ENCODE measurements around the gene TMIE.

Gene TMIE, protein sequence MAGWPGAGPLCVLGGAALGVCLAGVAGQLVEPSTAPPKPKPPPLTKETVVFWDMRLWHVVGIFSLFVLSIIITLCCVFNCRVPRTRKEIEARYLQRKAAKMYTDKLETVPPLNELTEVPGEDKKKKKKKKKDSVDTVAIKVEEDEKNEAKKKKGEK

GRCh38 chr3:46701181-46701939 is at the start of gene TMIE:
TSS of gene TMIE (plus strand) at chr3:46701392. CDS start at chr3:46701488, 96 bp downstream.
- no peak for TF ChIP-seq CTCF (conservative IDR thresholded peaks at IDR 0.05; ENCODE audit: low read depth, low read length)
- no peak for DNase-seq (ENCODE audit: low read depth)
- H3K4me3 ChIP-seq (ENCODE audit: low read length) = peak within 1 kb of the TSS; percentile 25

- no peak overlapping the region for H3K4me3 ChIP-seq (ENCODE audit: low read length)
- no peak for DNase-seq (ENCODE audit: low read depth)
- no peak for TF ChIP-seq CTCF (conservative IDR thresholded peaks at IDR 0.05; ENCODE audit: low read depth, low read length)
Observed at GRCh38 chr3:46655271-46655670, 45.9 kb upstream of the TMIE start.

DNA sequence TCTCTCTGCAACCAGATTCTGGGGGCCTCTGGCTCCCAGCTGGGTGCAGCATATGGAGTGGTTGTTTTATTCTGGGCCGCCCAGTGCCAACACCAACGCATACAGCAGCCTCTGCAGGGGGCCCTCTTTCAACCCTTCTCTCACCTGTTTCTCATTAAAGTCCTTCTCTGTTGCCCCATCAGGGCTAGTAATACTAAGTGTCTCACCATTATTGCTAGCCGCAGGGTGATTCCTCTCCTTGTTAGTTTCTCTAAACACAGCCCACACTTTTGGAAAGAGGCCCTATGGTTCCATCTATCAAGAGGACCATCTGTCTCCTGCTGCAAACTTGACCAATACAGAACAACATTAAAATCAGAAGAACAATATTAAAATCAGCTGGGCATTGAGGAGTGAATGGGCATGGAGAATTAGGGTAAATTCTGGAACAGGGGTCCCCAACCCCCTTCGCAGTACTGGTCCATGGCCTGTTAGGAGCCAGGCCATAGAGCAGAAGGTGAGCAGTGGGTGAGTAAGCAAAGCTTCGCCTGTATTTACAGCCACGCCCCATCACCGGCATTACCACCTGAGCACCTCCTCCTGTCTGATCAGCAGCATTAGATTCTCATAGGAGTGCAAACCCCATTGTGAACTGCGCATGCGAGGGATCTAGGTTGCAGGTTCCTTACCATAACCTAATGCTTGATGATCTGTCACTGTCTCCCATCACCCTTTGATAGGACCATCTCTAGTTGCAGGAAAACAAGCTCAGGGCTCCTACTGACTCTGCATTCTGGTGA is 44.2 kb upstream of the TMIE start:
- no peak for TF ChIP-seq CTCF (conservative IDR thresholded peaks at IDR 0.05; ENCODE audit: low read depth, low read length)
- no peak overlapping the region for H3K4me3 ChIP-seq (ENCODE audit: low read length)
- DNase-seq (ENCODE audit: low read depth) = no peak

DNA sequence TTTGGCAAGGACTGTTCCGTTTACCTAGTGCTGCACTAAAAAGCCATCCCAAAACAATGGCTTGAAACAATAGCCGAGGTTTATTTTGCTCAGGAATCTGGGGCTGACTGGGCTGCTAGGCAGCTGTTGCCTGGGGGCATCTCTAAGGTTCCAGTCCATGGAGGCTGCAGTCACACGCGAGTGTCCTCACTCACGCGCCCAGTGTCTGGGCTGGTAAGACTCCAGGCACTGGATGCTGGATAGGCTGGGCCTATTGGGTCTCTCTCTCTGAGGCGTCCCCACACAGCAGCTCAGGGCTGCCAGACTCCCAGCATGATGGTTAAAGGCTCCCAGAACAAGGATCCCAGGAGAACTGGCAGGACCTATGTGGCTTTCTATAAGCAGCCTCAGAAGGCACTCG is 41.9 kb upstream of the TMIE start:
- H3K4me3 ChIP-seq (ENCODE audit: low read length) = no peak overlapping the region
- no peak for TF ChIP-seq CTCF (conservative IDR thresholded peaks at IDR 0.05; ENCODE audit: low read depth, low read length)
- no peak for DNase-seq (ENCODE audit: low read depth)

GRCh38 chr3:46660003-46660402 is 41.2 kb upstream of the TMIE start:
- no peak for TF ChIP-seq CTCF (conservative IDR thresholded peaks at IDR 0.05; ENCODE audit: low read depth, low read length)
- DNase-seq (ENCODE audit: low read depth) = no peak
- H3K4me3 ChIP-seq (ENCODE audit: low read length) = no peak overlapping the region

DNA sequence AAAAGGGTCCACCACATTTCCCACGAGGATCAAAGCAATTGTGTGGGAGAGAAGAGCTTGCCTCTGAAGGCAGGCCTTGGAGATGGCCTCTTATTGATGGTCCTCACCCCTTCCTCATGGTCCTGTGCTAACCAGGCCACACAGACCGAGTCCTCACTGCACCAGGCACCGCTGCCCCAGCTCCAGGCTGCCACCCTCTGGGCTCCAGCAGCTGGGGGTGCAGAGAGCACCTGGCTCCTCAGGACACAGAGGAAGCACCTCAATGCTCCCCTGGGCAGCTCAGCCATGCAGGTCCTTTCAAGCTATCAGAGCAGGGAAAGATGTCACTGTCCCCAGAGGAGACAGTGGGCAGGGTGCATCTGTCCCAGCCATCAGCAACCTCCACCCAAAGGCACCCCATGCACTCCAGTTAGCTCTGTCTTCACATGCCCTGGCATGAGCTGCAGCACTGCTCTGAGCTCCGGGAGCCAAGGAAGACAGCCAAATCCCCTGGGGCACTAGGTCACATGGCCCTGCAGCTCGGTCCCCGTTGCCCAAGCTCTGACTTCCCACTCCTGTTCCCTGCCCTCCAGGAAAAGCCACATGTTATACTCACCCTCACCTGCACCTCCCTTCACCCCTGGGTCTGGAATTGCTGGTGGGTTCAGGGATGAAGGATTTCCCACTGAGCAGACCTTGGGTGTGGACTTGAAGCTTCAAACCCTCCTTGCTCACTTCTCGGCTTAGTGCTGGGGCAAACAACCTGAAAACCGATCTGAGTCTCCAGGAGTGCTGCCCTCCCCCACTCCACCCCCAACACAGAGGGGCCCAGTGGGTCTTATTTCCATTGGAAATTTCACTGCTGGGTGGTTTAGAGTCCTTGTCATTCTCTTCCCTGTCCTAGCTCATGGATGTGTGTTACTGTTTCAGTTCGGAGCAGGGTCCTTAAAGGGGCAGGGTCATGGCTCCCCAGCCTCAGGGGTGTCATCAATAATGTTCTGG is 40.4 kb upstream of the TMIE start:
- DNase-seq (ENCODE audit: low read depth) = no peak
- H3K4me3 ChIP-seq (ENCODE audit: low read length) = no peak overlapping the region
- TF ChIP-seq CTCF (conservative IDR thresholded peaks at IDR 0.05; ENCODE audit: low read depth, low read length) = peak; percentile 19

Measured in retinal pigment epithelial cell (primary cell).